Left lung (tissue), 14 donors: ENCODE measurements around the gene ICE2. TPM values are rescaled to one million over a fixed set of nuclear protein-coding genes. Genes with fewer than 3 reads are reported as not detected.

Experiments used
- ATAC-seq: fragments of 200-7000 bp; cut with Tn5 transposase; one replicate; pipeline ENCODE4 v1.9.1; 2020; ENCODE audit warnings: moderate library complexity
- DNase-seq, 4 donors: peaks; one replicate each; pipeline ENCODE4 v3.0.0-alpha.2; 2013 to 2020
- H3K27ac ChIP-seq, 2 donors: fragments of 200-600 bp; sonication (generic) in 1 of 2; one replicate each; pipeline versions ENCODE4 v1.5.0 to v1.8.0; 2020 to 2021
- H3K27me3 ChIP-seq, 2 donors: fragments of 200-600 bp; sonication (generic) in 1 of 2; one replicate each; pipeline versions ENCODE4 v1.5.0 to v1.8.0; 2020 to 2021
- H3K36me3 ChIP-seq, 2 donors: fragments of 200-600 bp; sonication (generic) in 1 of 2; one replicate each; pipeline versions ENCODE4 v1.5.0 to v1.8.0; 2020 to 2021
- H3K4me1 ChIP-seq, 2 donors: fragments of 200-600 bp; one replicate each; pipeline ENCODE4 v1.8.0; 2021
- H3K4me3 ChIP-seq, 2 donors: fragments of 200-600 bp; sonication (generic) in 1 of 2; one replicate each; pipeline versions ENCODE4 v1.5.0 to v1.8.0; 2020 to 2021; ENCODE audit warnings: mild to moderate bottlenecking in 1 of 2
- H3K9me3 ChIP-seq, 2 donors: fragments of 200-600 bp; sonication (generic) in 1 of 2; one replicate each; pipeline versions ENCODE4 v1.5.0 to v1.8.0; 2020 to 2021
- intact Hi-C, 2 donors: fragments of 100-400 bp; cut with DNase I; formaldehyde crosslinking; loops; one replicate each; pipeline versions ENCODE4 v1.11.2 to v1.14.2; 2022
- long read RNA-seq, 12 donors: library from polyadenylated mRNA in 2 of 12; unstranded in 2 of 12; transcript quantifications; one replicate each; pipeline ENCODE4 v2.0.0 and lab custom pipeline, GENCODE V29; 2019 to 2026
- polyA plus RNA-seq, 6 donors: library from polyadenylated mRNA; unstranded; fragments of 120-200 nt; gene quantifications; one replicate each; pipeline ENCODE4 v1.2.1, GENCODE V29; 2013; ENCODE audit not compliant: insufficient read length in 6 of 6
- total RNA-seq, 2 donors: library from RNA; stranded (reverse); fragmentation: NEBNext Ultra II Directional; extraction: Animal tissue kit (Norgen Biotek cat#: 25700); gene quantifications; one replicate each; pipeline ENCODE4 v1.2.1, GENCODE V29; 2021
- TF ChIP-seq, protein P1 (sequence below), 2 donors: fragments of 200-600 bp; sonication (generic) in 1 of 2; IDR thresholded peaks; one replicate each; pipeline versions ENCODE4 v1.5.0 to v1.8.0; 2021; ENCODE audit warnings: antibody characterized with exemption in 2 of 2
- donor health status: DM: no; HTN: yes; CAD: no.
- donor health status: DM: no; HTN: no; CAD: no.

ICE2 gene, protein sequence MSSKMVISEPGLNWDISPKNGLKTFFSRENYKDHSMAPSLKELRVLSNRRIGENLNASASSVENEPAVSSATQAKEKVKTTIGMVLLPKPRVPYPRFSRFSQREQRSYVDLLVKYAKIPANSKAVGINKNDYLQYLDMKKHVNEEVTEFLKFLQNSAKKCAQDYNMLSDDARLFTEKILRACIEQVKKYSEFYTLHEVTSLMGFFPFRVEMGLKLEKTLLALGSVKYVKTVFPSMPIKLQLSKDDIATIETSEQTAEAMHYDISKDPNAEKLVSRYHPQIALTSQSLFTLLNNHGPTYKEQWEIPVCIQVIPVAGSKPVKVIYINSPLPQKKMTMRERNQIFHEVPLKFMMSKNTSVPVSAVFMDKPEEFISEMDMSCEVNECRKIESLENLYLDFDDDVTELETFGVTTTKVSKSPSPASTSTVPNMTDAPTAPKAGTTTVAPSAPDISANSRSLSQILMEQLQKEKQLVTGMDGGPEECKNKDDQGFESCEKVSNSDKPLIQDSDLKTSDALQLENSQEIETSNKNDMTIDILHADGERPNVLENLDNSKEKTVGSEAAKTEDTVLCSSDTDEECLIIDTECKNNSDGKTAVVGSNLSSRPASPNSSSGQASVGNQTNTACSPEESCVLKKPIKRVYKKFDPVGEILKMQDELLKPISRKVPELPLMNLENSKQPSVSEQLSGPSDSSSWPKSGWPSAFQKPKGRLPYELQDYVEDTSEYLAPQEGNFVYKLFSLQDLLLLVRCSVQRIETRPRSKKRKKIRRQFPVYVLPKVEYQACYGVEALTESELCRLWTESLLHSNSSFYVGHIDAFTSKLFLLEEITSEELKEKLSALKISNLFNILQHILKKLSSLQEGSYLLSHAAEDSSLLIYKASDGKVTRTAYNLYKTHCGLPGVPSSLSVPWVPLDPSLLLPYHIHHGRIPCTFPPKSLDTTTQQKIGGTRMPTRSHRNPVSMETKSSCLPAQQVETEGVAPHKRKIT
- total RNA-seq (10 to 100 TPM; 35.9 to 45.1 TPM), polyA plus RNA-seq (10 to 100 TPM; 73.3 to 94.4 (median 86.0) TPM)
- long read RNA-seq, donor 1, full-length matches to known transcripts = 1 of 1 reads
- long read RNA-seq, donor 1, partial matches to known transcripts = 0 of 1 reads
- long read RNA-seq, donor 1, other reads (novel, unspliced or antisense) = 0 of 1 reads
- long read RNA-seq, donor 2, full-length matches to known transcripts = 8 of 8 reads
- long read RNA-seq, donor 2, partial matches to known transcripts = 0 of 8 reads
- long read RNA-seq, donor 2, other reads (novel, unspliced or antisense) = 0 of 8 reads
- long read RNA-seq, donor 3, full-length matches to known transcripts = 4 of 4 reads
- long read RNA-seq, donor 3, partial matches to known transcripts = 0 of 4 reads
- long read RNA-seq, donor 3, other reads (novel, unspliced or antisense) = 0 of 4 reads
- long read RNA-seq, donor 4, full-length matches to known transcripts = 1 of 3 reads
- long read RNA-seq, donor 4, partial matches to known transcripts = 2 of 3 reads
- long read RNA-seq, donor 4, other reads (novel, unspliced or antisense) = 0 of 3 reads
- long read RNA-seq, donor 5, full-length matches to known transcripts = 6 of 6 reads
- long read RNA-seq, donor 5, partial matches to known transcripts = 0 of 6 reads
- long read RNA-seq, donor 5, other reads (novel, unspliced or antisense) = 0 of 6 reads
- long read RNA-seq, donor 6, full-length matches to known transcripts = 7 of 7 reads
- long read RNA-seq, donor 6, partial matches to known transcripts = 0 of 7 reads
- long read RNA-seq, donor 6, other reads (novel, unspliced or antisense) = 0 of 7 reads
- long read RNA-seq, donor 7, full-length matches to known transcripts = 4 of 4 reads
- long read RNA-seq, donor 7, partial matches to known transcripts = 0 of 4 reads
- long read RNA-seq, donor 7, other reads (novel, unspliced or antisense) = 0 of 4 reads
- long read RNA-seq, donor 8, full-length matches to known transcripts = 3 of 3 reads
- long read RNA-seq, donor 8, partial matches to known transcripts = 0 of 3 reads
- long read RNA-seq, donor 8, other reads (novel, unspliced or antisense) = 0 of 3 reads
- long read RNA-seq, donor 9 = 0 reads
- long read RNA-seq, donor 10, partial matches to known transcripts = 3 of 3 reads
- long read RNA-seq, donor 10, other reads (novel, unspliced or antisense) = 0 of 3 reads
- long read RNA-seq, donor 11 = 0 reads
- long read RNA-seq, donor 12, full-length matches to known transcripts = 4 of 4 reads
- long read RNA-seq, donor 12, partial matches to known transcripts = 0 of 4 reads
- long read RNA-seq, donor 12, other reads (novel, unspliced or antisense) = 0 of 4 reads

DNA sequence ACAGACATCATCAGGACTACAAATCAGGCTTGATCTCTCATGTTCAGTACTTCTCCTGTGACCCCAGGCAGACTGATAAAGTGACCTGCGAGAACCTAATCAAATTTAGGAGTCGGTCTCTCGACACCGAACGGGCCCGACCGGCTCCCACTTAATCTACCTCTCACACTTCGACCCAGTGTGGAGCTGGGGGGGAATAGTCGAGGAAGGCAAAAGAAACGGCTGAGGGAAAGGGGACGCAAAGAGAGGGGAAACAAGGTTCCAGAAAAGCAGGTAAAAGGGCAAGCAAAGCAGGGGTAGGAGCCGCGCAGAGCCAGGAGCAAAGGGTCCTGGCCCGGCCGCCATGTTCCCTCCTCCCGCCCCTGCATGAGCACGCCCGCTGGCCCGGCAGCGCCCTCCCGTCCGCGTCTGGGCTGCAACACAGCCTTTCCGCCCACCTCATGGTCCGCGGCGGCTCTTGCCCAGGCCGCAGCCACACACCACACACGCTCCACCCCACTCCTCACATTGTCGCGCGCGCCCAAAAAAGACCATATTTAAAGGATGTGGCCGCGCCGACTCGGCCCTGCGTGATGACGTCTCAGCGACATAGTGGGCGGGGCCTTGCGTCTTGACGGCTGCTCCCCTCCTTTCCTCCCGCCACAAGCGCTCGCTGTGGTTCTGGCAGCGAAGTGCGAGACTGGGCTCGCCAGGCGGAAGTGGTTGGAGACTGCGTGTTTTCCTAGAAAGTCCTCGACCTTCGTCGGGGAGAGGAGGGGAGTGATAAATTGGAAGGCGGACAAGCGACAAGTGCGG lies at the start of gene ICE2:
Gene ICE2, minus strand, starts transcription at position 577 of the 795 bp plus-strand sequence. CDS start 1,165 bp downstream, outside the sequence.
- Histone ChIP-seq H3K27ac (peak within 1 kb of the TSS; percentile 91 to 92), H3K27me3 (no peaks in the 10 kb centered on the region), H3K9me3 (no peaks in the 10 kb centered on the region), H3K4me1 (peaks cover 21 to 37% of the 10 kb centered on the region in 2 donors), H3K36me3 (peaks cover 0 to 15% of the 10 kb centered on the region in 2 donors), H3K4me3 (peak within 1 kb of the TSS; percentile 80 to 88)
- intact Hi-C loops = no loop called here
- TF ChIP-seq, protein P1, sequence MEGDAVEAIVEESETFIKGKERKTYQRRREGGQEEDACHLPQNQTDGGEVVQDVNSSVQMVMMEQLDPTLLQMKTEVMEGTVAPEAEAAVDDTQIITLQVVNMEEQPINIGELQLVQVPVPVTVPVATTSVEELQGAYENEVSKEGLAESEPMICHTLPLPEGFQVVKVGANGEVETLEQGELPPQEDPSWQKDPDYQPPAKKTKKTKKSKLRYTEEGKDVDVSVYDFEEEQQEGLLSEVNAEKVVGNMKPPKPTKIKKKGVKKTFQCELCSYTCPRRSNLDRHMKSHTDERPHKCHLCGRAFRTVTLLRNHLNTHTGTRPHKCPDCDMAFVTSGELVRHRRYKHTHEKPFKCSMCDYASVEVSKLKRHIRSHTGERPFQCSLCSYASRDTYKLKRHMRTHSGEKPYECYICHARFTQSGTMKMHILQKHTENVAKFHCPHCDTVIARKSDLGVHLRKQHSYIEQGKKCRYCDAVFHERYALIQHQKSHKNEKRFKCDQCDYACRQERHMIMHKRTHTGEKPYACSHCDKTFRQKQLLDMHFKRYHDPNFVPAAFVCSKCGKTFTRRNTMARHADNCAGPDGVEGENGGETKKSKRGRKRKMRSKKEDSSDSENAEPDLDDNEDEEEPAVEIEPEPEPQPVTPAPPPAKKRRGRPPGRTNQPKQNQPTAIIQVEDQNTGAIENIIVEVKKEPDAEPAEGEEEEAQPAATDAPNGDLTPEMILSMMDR (IDR thresholded peaks at IDR 0.05) = no peak
- DNase-seq (peak; percentile 95 to 99 (median 98)), ATAC-seq (peak; percentile 98)

DNA sequence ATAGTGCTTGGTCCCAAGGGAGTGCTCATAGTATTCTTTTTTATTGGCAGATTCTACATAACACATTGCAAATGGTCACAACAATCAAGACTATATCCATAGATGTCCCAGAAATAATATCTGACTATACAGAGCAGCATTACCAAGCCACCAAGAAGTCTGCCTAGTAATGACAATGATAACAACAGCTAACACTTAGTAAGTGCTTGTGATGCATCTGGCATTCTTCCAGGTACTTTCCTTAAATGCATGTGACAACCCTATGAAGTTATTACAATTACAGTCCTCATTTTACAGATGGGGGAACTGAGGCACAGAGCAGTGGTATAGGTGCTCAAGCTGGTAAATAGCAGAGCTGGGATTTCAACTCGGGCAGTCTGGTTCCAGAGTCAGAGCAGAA lies 49.6 kb upstream of the ICE2 start:
- no peaks in the 10 kb centered on the region for H3K36me3 ChIP-seq
- no peak overlapping the region for H3K4me3 ChIP-seq
- intact Hi-C loops = no loop called here
- no peaks in the 10 kb centered on the region for H3K9me3 ChIP-seq
- peak; percentile 24 for ATAC-seq
- H3K27ac ChIP-seq = no peak overlapping the region
- DNase-seq = no peak
- TF ChIP-seq, protein P1 (IDR thresholded peaks at IDR 0.05) = no peak
- peaks cover 6% of the 10 kb centered on the region in 2 donors for H3K4me1 ChIP-seq
- H3K27me3 ChIP-seq = no peaks in the 10 kb centered on the region

DNA sequence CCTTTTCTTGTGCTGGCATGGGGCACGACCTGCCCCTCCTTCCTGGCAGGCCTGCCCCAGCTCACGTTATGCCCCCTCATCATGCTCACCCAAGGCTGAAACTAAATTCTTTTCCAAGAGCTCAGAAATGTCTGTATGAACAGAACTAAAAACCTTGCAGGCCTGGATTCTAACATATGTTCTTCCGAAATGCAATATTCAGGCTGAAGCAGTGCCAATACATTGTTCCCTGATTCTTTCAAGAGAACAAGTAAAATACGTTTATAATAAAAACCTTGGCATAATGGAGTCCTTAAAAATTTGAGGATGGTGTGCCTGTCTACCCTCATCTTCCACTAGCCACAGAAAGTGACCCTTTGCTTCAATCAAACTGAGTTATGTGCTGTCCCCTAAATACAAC lies 48.5 kb upstream of the ICE2 start:
- ATAC-seq (no peak), DNase-seq (no peak)
- Histone ChIP-seq H3K4me1 (peaks cover 6% of the 10 kb centered on the region in 2 donors), H3K27me3 (no peaks in the 10 kb centered on the region), H3K4me3 (no peak overlapping the region), H3K36me3 (no peaks in the 10 kb centered on the region), H3K9me3 (no peaks in the 10 kb centered on the region), H3K27ac (no peak overlapping the region)
- intact Hi-C loops = no loop called here
- TF ChIP-seq, protein P1 (IDR thresholded peaks at IDR 0.05) = no peak
